ENCODE data around the gene POLR1D. TPM values are rescaled to one million over a fixed set of nuclear protein-coding genes. Genes with fewer than 3 reads are reported as not detected.
"Not testable (repeated sequence)": the region's sequence is repeated elsewhere in the genome, so short reads cannot be mapped to it uniquely, and the experiment has no call there.

Gene POLR1D
- total RNA-seq, 4 donors from 2014 or later, result 110 to 148 (median 124) TPM

DNA sequence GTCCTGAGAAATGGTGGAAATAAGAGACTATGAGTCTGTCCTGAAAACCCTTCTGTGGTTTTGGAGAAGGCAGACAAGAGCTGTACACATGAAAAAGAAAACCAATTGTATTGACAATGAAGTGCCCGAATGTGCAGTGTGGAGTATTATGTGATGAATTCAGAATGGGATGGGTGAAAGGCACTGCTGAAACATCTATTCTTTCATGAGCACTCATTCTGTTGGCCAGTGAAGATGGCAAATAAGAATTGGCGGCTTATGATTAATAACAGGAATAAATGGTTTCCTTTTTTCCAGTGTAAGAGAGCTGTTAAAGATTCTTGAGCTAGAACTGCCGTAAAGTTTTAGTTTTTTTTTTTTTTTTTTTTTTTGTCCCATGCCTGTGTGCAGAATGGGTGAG is 5.7 kb downstream of the POLR1D start:
- H3K4me3 ChIP-seq, result no peak overlapping the region

GRCh38 chr13:27628081-27628480 is 6.4 kb downstream of the POLR1D start:
- TF ChIP-seq EP300 (IDR thresholded peaks at IDR 0.05), result no peak
- no peak for TF ChIP-seq POLR2AphosphoS5 (IDR thresholded peaks at IDR 0.05)
- TF ChIP-seq, protein P1, sequence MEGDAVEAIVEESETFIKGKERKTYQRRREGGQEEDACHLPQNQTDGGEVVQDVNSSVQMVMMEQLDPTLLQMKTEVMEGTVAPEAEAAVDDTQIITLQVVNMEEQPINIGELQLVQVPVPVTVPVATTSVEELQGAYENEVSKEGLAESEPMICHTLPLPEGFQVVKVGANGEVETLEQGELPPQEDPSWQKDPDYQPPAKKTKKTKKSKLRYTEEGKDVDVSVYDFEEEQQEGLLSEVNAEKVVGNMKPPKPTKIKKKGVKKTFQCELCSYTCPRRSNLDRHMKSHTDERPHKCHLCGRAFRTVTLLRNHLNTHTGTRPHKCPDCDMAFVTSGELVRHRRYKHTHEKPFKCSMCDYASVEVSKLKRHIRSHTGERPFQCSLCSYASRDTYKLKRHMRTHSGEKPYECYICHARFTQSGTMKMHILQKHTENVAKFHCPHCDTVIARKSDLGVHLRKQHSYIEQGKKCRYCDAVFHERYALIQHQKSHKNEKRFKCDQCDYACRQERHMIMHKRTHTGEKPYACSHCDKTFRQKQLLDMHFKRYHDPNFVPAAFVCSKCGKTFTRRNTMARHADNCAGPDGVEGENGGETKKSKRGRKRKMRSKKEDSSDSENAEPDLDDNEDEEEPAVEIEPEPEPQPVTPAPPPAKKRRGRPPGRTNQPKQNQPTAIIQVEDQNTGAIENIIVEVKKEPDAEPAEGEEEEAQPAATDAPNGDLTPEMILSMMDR (IDR thresholded peaks at IDR 0.05), result no peak
- TF ChIP-seq POLR2A (IDR thresholded peaks at IDR 0.05; ENCODE audit: low read depth), result no peak
- no peak for DNase-seq (ENCODE audit: extremely low spot score)
- Histone ChIP-seq H3K4me3 (no peak overlapping the region), H3K4me1 (peaks cover 3 to 33% (median 20%) of the 10 kb centered on the region in 4 donors), H3K27ac (replicated peaks in 1 of 4) (no peak overlapping the region), H3K9me3 (no peaks in the 10 kb centered on the region), H3K36me3 (peaks cover 0 to 19% (median 4%) of the 10 kb centered on the region in 4 donors), H3K27me3 (no peaks in the 10 kb centered on the region)
- intact Hi-C loops (cut with DNase I), result loop anchor here (10.0 kb wide), 1 partner anchor 203 kb away; the partner anchor contains the start of gene GTF3A
- WGBS, result 87% methylated on average over 4 of the region's 4 CpGs

More for the DNA sequence above, 5.7 kb downstream of the POLR1D start:
- H3K27me3 ChIP-seq, result no peaks in the 10 kb centered on the region
- TF ChIP-seq POLR2AphosphoS5 (IDR thresholded peaks at IDR 0.05) (no peak), POLR2A (IDR thresholded peaks at IDR 0.05; ENCODE audit: low read depth) (no peak), EP300 (IDR thresholded peaks at IDR 0.05) (no peak)
- TF ChIP-seq, protein P1 (IDR thresholded peaks at IDR 0.05), result no peak
- H3K36me3 ChIP-seq, result peaks cover 0 to 19% (median 4%) of the 10 kb centered on the region in 4 donors
- H3K27ac ChIP-seq (replicated peaks in 1 of 4), result no peak overlapping the region
- WGBS, result 84% methylated on average over 3 of the region's 3 CpGs
- intact Hi-C loops (cut with DNase I), result loop anchor here (10.0 kb wide), 1 partner anchor 203 kb away; the partner anchor contains the start of gene GTF3A
- H3K4me1 ChIP-seq, result peaks cover 10 to 37% (median 24%) of the 10 kb centered on the region in 4 donors
- H3K9me3 ChIP-seq, result no peaks in the 10 kb centered on the region
- no peak for DNase-seq (ENCODE audit: extremely low spot score)

DNA sequence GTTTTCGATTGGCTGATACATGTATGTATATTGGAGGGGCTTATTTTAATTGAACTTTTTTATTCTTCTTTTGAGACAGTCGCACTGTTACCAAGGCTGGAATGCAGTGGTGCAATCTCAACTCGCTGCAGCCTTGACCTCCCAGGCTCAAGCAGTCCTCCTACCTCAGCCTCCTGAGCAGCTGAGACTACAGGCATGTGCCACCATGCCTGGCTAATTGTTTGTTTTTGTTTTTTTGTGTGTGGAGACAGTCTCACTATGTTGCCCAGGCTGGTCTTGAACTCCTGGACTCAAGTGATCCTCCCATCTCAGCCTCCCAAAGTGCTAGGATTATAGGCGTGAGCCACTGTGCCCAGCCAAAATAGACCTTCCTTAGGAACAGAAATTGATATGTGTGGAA is 7.1 kb downstream of the POLR1D start:
- H3K4me3 ChIP-seq; H3K9me3 ChIP-seq; H3K27me3 ChIP-seq; DNase-seq (ENCODE audit: extremely low spot score); H3K27ac ChIP-seq (replicated peaks in 1 of 4): not testable (repeated sequence)
- H3K36me3 ChIP-seq, result peaks cover 0 to 19% (median 4%) of the 10 kb centered on the region in 4 donors
- intact Hi-C loops (cut with DNase I), result loop anchor here (10.0 kb wide), 1 partner anchor 204 kb away; the partner anchor contains the start of gene GTF3A
- peaks cover 0 to 33% (median 15%) of the 10 kb centered on the region in 4 donors for H3K4me1 ChIP-seq
- WGBS, result 96% methylated on average over 4 of the region's 4 CpGs

DNA sequence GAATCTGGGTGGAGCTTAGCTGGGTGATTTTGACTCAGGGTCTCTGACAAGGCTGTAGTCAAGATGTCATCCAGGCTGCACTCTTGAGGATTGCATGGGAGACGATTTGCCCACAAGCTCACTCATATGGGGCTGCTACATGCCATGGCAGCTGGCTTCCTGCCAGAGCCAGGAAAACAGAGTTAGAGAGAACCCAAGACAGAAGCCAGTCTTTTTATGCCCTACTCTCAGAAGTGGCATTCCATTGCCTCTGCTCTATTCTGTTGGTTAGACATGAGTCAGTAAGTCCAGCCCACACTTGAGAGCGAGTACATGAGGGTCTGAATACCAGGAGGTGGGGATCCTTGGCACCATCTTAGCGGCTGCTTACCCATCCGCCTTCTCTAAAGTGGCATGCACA is 9.5 kb downstream of the POLR1D start:
- intact Hi-C loops (cut with DNase I), result no loop called here
- H3K4me3 ChIP-seq, result no peak overlapping the region
- H3K36me3 ChIP-seq, result peaks cover 0 to 7% (median 0%) of the 10 kb centered on the region in 4 donors
- no peaks in the 10 kb centered on the region for H3K9me3 ChIP-seq
- H3K4me1 ChIP-seq, result peaks cover 0 to 44% (median 21%) of the 10 kb centered on the region in 4 donors
- no peaks in the 10 kb centered on the region for H3K27me3 ChIP-seq
- no peak overlapping the region for H3K27ac ChIP-seq (replicated peaks in 1 of 4)
- TF ChIP-seq EP300 (IDR thresholded peaks at IDR 0.05) (no peak), POLR2A (IDR thresholded peaks at IDR 0.05; ENCODE audit: low read depth) (no peak), POLR2AphosphoS5 (IDR thresholded peaks at IDR 0.05) (no peak)
- TF ChIP-seq, protein P1 (IDR thresholded peaks at IDR 0.05), result no peak
- no peak for DNase-seq (ENCODE audit: extremely low spot score)
- WGBS, result 88% methylated on average over 4 of the region's 4 CpGs

DNA sequence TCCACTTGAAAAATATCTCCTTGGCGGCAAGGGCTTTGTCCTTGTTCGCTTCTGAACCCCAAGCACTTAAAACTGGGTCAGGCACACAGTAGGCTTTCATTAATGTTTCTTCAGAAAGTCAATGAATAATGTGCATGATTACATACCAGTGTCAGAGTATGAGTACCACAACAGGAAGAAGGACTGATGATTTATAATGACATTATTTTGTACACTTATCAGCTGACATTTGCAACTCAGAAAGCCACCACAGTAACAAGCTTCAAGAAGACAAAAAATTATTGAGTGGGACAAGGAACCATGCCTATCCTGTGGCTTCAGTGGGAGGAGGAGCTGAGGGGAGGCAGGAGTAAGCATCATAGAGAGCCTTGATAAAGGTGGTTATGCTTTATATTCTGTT is 10.0 kb downstream of the POLR1D start:
- WGBS, result 78% methylated on average over 2 of the region's 2 CpGs
- intact Hi-C loops (cut with DNase I), result no loop called here
- Histone ChIP-seq H3K36me3 (peaks cover 0 to 7% (median 0%) of the 10 kb centered on the region in 4 donors), H3K4me3 (no peak overlapping the region), H3K9me3 (no peaks in the 10 kb centered on the region), H3K27me3 (no peaks in the 10 kb centered on the region), H3K4me1 (peaks cover 0 to 49% (median 26%) of the 10 kb centered on the region in 4 donors), H3K27ac (replicated peaks in 1 of 4) (no peak overlapping the region)
- no peak for TF ChIP-seq POLR2AphosphoS5 (IDR thresholded peaks at IDR 0.05)
- no peak for TF ChIP-seq POLR2A (IDR thresholded peaks at IDR 0.05; ENCODE audit: low read depth)
- TF ChIP-seq, protein P1 (IDR thresholded peaks at IDR 0.05), result no peak
- TF ChIP-seq EP300 (IDR thresholded peaks at IDR 0.05), result no peak
- DNase-seq (ENCODE audit: extremely low spot score), result no peak
